GM23338 (cell line): ENCODE results near the gene ZBTB49. TPM values are rescaled to one million over a fixed set of nuclear protein-coding genes. Genes with fewer than 3 reads are reported as not detected.

Experiments used
- ATAC-seq: fragments of 200-7000 bp; cut with Tn5 transposase; 3 replicates; pipeline ENCODE4 v1.9.1; 2020
- DNase-seq: peaks from one replicate; pipeline ENCODE4 v3.0.0-alpha.2; 2015; ENCODE audit warnings: low spot score
- H2AFZ ChIP-seq: fragments of 200-600 bp; sonication (generic); 2 replicates; pipeline ENCODE4 v1.8.0; 2016; ENCODE audit warnings: antibody characterized with exemption, mild to moderate bottlenecking, moderate library complexity
- H3F3A ChIP-seq: fragments of 200-600 bp; sonication (generic); replicated peaks from 2 replicates; pipeline ENCODE4 v1.8.0; 2017; ENCODE audit warnings: antibody characterized with exemption, mixed run types, low read depth
- H3K27ac ChIP-seq: fragments of 200-600 bp; sonication (generic); 2 replicates; pipeline ENCODE4 v1.6.1; 2016; ENCODE audit warnings: low read depth
- H3K27me3 ChIP-seq: fragments of 200-600 bp; sonication (generic); 2 replicates; pipeline ENCODE4 v1.8.0; 2016; ENCODE audit warnings: mild to moderate bottlenecking, mixed run types, moderate library complexity; ENCODE audit not compliant: insufficient read depth
- H3K36me3 ChIP-seq: fragments of 200-600 bp; sonication (generic); 2 replicates; pipeline ENCODE4 v1.8.0; 2016; ENCODE audit warnings: mild to moderate bottlenecking; ENCODE audit not compliant: insufficient read depth
- H3K4me1 ChIP-seq: fragments of 200-600 bp; sonication (generic); 2 replicates; pipeline ENCODE4 v1.8.0; 2016; ENCODE audit warnings: mild to moderate bottlenecking, moderate library complexity; ENCODE audit not compliant: insufficient read depth
- H3K4me2 ChIP-seq: fragments of 200-600 bp; sonication (generic); 2 replicates; pipeline ENCODE4 v1.7.1; 2017; ENCODE audit warnings: mixed run types
- H3K4me3 ChIP-seq: fragments of 200-600 bp; sonication (generic); 2 replicates; pipeline ENCODE4 v1.6.1; 2016; ENCODE audit warnings: mixed run types
- H3K79me2 ChIP-seq: fragments of 200-600 bp; sonication (generic); replicated peaks from 2 replicates; pipeline ENCODE4 v1.8.0; 2017; ENCODE audit warnings: mild to moderate bottlenecking; ENCODE audit not compliant: insufficient read depth
- H3K9me2 ChIP-seq: fragments of 200-600 bp; sonication (generic); 2 replicates; pipeline ENCODE4 v1.8.0; 2017; ENCODE audit not compliant: insufficient read depth
- H4K20me1 ChIP-seq: fragments of 200-600 bp; sonication (generic); replicated peaks from 2 replicates; pipeline ENCODE4 v1.8.0; 2017; ENCODE audit warnings: mild to moderate bottlenecking; ENCODE audit not compliant: insufficient read depth
- H3K27ac Mint-ChIP-seq: 2 replicates; pipeline ENCODE4 v1.8.0; 2020; ENCODE audit warnings: inconsistent platforms, mild to moderate bottlenecking, moderate library complexity, mixed read lengths
- H3K27me3 Mint-ChIP-seq: 3 replicates; pipeline ENCODE4 v1.8.0; 2022; ENCODE audit warnings: low read depth, mild to moderate bottlenecking, moderate library complexity, mixed read lengths, inconsistent platforms; ENCODE audit not compliant: insufficient read depth, poor library complexity
- H3K36me3 Mint-ChIP-seq: 3 replicates; pipeline ENCODE4 v1.8.0; 2021; ENCODE audit warnings: low read depth, mild to moderate bottlenecking, inconsistent platforms, moderate library complexity, mixed read lengths
- H3K4me1 Mint-ChIP-seq: 3 replicates; pipeline ENCODE4 v1.8.0; 2020; ENCODE audit warnings: mild to moderate bottlenecking, inconsistent platforms, mixed read lengths
- H3K4me3 Mint-ChIP-seq: 3 replicates; pipeline ENCODE4 v1.8.0; 2021; ENCODE audit warnings: moderate library complexity, mild to moderate bottlenecking, inconsistent platforms, mixed read lengths
- H3K9me3 Mint-ChIP-seq: 3 replicates; pipeline ENCODE4 v1.8.0; 2020; ENCODE audit warnings: moderate library complexity, mild to moderate bottlenecking, inconsistent platforms, mixed read lengths
- CREB1 ChIP-seq: fragments of 250-450 bp; sonication (Bioruptor Pico); IDR thresholded peaks from 2 replicates; pipeline ENCODE4 v1.5.0; 2020; ENCODE audit warnings: low read depth, mild to moderate bottlenecking, moderate library complexity
- CTCF ChIP-seq, 2 experiments: fragments of 200-600 bp in 1 of 2; sonication (generic) in 1 of 2; conservative IDR thresholded peaks; 2 replicates each; pipeline versions ENCODE4 v1.5.1 to v1.6.1; 2016 to 2017; ENCODE audit warnings: antibody characterized with exemption in 2 of 2, low read depth in 2 of 2, mild to moderate bottlenecking in 2 of 2, moderate library complexity in 1 of 2
- ETS1 ChIP-seq: IDR thresholded peaks from 2 replicates; pipeline ENCODE4 v1.6.1; 2016; ENCODE audit warnings: antibody characterized with exemption
- EZH2 ChIP-seq: fragments of 200-600 bp; sonication (generic); IDR thresholded peaks from one replicate; pipeline ENCODE4 v1.8.0; 2017; ENCODE audit warnings: antibody characterized with exemption, mild to moderate bottlenecking, low read depth; ENCODE audit not compliant: unreplicated experiment
- EZH2phosphoT487 ChIP-seq: fragments of 200-600 bp; sonication (generic); IDR thresholded peaks from one replicate; pipeline ENCODE4 v1.8.1; 2018; ENCODE audit warnings: antibody characterized with exemption; ENCODE audit not compliant: unreplicated experiment
- JUNB ChIP-seq: IDR thresholded peaks from one replicate; pipeline ENCODE4 v1.6.1; 2016; ENCODE audit warnings: antibody characterized with exemption; ENCODE audit not compliant: unreplicated experiment
- NANOG ChIP-seq: IDR thresholded peaks from 2 replicates; pipeline ENCODE4 v1.6.1; 2016; ENCODE audit warnings: antibody characterized with exemption, borderline replicate concordance
- POLR2AphosphoS5 ChIP-seq: IDR thresholded peaks from 2 replicates; pipeline ENCODE4 v1.6.1; 2016; ENCODE audit warnings: antibody characterized with exemption, low read depth
- STAT1 ChIP-seq: IDR thresholded peaks from one replicate; pipeline ENCODE4 v1.6.1; 2016; ENCODE audit warnings: antibody characterized with exemption; ENCODE audit not compliant: unreplicated experiment
- ZNF114 ChIP-seq: fragments of 250-450 bp; sonication (Bioruptor Pico); IDR thresholded peaks from 2 replicates; pipeline ENCODE4 v1.5.0; 2020; ENCODE audit warnings: mild to moderate bottlenecking, moderate library complexity
- polyA plus RNA-seq: library from polyadenylated mRNA; unstranded; fragments of >200 nt; fragmentation: Nextera tagmentation; extraction: Ambion mirVana; gene quantifications from 2 replicates; pipeline ENCODE4 v1.2.1, GENCODE V29; 2016
- total RNA-seq: library from RNA; depleted of rRNA; stranded (reverse); fragments of >200 nt; shearing (Covaris generic); gene quantifications from 2 replicates; pipeline ENCODE4 v1.2.3, GENCODE V29; 2014
- TF ChIP-seq, protein P1 (sequence below): IDR thresholded peaks from one replicate; pipeline ENCODE4 v1.6.1; 2018; ENCODE audit warnings: antibody characterized with exemption; ENCODE audit not compliant: unreplicated experiment
- TF ChIP-seq, protein P2 (sequence below): fragments of 250-450 bp; sonication (Bioruptor Pico); IDR thresholded peaks from 2 replicates; pipeline ENCODE4 v1.5.0; 2020; ENCODE audit warnings: mild to moderate bottlenecking, moderate library complexity

The ZBTB49 gene
- total and polyA plus RNA-seq, 2 experiments from 2014 or later = 4.1 to 6.0 TPM

DNA sequence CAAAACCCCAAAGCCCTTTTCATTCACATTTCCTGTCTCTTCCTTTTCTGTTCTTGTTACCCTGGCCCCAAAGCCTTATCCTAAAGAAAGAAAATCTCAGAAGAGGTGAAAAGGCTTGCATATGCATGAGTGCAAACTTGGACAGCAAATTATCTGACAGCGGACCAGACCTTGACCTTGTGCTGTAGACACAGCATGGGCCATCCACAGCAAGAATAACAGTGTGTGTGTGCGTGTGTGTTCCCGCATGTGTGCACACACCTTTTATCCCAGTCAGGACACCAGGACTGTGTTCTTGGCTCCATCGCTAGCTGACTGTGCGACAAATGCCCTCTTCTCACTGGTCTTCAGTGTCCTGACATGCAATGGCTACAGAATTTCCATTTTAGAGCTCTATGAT is 35.3 kb downstream of the ZBTB49 start:
- Mint-ChIP-seq H3K27me3 (peaks cover 5% of the 10 kb centered on the region), H3K4me1 (peaks cover 14% of the 10 kb centered on the region), H3K27ac (no peak overlapping the region), H3K4me3 (no peak overlapping the region), H3K36me3 (peaks cover 20% of the 10 kb centered on the region), H3K9me3 (no peaks in the 10 kb centered on the region)
- Histone ChIP-seq H4K20me1 (no peaks in the 10 kb centered on the region; the same call in 1 of the 2 replicates), H3K4me3 (no peak overlapping the region), H3K27ac (no peak overlapping the region), H2AFZ (no peak overlapping the region), H3K36me3 (no peaks in the 10 kb centered on the region), H3K79me2 (no peaks in the 10 kb centered on the region), H3K27me3 (no peaks in the 10 kb centered on the region), H3K4me2 (no peak overlapping the region), H3F3A (0 out of 2 replicates have a peak, but pooled peaks cover 3% of the 10 kb centered on the region), H3K9me2 (no peaks in the 10 kb centered on the region), H3K4me1 (0 out of 2 replicates have a peak, but pooled peaks cover 4% of the 10 kb centered on the region)
- TF ChIP-seq, protein P1, sequence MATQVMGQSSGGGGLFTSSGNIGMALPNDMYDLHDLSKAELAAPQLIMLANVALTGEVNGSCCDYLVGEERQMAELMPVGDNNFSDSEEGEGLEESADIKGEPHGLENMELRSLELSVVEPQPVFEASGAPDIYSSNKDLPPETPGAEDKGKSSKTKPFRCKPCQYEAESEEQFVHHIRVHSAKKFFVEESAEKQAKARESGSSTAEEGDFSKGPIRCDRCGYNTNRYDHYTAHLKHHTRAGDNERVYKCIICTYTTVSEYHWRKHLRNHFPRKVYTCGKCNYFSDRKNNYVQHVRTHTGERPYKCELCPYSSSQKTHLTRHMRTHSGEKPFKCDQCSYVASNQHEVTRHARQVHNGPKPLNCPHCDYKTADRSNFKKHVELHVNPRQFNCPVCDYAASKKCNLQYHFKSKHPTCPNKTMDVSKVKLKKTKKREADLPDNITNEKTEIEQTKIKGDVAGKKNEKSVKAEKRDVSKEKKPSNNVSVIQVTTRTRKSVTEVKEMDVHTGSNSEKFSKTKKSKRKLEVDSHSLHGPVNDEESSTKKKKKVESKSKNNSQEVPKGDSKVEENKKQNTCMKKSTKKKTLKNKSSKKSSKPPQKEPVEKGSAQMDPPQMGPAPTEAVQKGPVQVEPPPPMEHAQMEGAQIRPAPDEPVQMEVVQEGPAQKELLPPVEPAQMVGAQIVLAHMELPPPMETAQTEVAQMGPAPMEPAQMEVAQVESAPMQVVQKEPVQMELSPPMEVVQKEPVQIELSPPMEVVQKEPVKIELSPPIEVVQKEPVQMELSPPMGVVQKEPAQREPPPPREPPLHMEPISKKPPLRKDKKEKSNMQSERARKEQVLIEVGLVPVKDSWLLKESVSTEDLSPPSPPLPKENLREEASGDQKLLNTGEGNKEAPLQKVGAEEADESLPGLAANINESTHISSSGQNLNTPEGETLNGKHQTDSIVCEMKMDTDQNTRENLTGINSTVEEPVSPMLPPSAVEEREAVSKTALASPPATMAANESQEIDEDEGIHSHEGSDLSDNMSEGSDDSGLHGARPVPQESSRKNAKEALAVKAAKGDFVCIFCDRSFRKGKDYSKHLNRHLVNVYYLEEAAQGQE = no peak
- no peak for TF ChIP-seq EZH2phosphoT487
- no peak for TF ChIP-seq STAT1
- TF ChIP-seq POLR2AphosphoS5 = no peak
- TF ChIP-seq ETS1 = no peak
- no peak for TF ChIP-seq EZH2
- TF ChIP-seq NANOG = no peak
- no peak for TF ChIP-seq CTCF (conservative IDR thresholded peaks at IDR 0.05; ENCODE audit: low read depth in 2 of 2)
- TF ChIP-seq, protein P2, sequence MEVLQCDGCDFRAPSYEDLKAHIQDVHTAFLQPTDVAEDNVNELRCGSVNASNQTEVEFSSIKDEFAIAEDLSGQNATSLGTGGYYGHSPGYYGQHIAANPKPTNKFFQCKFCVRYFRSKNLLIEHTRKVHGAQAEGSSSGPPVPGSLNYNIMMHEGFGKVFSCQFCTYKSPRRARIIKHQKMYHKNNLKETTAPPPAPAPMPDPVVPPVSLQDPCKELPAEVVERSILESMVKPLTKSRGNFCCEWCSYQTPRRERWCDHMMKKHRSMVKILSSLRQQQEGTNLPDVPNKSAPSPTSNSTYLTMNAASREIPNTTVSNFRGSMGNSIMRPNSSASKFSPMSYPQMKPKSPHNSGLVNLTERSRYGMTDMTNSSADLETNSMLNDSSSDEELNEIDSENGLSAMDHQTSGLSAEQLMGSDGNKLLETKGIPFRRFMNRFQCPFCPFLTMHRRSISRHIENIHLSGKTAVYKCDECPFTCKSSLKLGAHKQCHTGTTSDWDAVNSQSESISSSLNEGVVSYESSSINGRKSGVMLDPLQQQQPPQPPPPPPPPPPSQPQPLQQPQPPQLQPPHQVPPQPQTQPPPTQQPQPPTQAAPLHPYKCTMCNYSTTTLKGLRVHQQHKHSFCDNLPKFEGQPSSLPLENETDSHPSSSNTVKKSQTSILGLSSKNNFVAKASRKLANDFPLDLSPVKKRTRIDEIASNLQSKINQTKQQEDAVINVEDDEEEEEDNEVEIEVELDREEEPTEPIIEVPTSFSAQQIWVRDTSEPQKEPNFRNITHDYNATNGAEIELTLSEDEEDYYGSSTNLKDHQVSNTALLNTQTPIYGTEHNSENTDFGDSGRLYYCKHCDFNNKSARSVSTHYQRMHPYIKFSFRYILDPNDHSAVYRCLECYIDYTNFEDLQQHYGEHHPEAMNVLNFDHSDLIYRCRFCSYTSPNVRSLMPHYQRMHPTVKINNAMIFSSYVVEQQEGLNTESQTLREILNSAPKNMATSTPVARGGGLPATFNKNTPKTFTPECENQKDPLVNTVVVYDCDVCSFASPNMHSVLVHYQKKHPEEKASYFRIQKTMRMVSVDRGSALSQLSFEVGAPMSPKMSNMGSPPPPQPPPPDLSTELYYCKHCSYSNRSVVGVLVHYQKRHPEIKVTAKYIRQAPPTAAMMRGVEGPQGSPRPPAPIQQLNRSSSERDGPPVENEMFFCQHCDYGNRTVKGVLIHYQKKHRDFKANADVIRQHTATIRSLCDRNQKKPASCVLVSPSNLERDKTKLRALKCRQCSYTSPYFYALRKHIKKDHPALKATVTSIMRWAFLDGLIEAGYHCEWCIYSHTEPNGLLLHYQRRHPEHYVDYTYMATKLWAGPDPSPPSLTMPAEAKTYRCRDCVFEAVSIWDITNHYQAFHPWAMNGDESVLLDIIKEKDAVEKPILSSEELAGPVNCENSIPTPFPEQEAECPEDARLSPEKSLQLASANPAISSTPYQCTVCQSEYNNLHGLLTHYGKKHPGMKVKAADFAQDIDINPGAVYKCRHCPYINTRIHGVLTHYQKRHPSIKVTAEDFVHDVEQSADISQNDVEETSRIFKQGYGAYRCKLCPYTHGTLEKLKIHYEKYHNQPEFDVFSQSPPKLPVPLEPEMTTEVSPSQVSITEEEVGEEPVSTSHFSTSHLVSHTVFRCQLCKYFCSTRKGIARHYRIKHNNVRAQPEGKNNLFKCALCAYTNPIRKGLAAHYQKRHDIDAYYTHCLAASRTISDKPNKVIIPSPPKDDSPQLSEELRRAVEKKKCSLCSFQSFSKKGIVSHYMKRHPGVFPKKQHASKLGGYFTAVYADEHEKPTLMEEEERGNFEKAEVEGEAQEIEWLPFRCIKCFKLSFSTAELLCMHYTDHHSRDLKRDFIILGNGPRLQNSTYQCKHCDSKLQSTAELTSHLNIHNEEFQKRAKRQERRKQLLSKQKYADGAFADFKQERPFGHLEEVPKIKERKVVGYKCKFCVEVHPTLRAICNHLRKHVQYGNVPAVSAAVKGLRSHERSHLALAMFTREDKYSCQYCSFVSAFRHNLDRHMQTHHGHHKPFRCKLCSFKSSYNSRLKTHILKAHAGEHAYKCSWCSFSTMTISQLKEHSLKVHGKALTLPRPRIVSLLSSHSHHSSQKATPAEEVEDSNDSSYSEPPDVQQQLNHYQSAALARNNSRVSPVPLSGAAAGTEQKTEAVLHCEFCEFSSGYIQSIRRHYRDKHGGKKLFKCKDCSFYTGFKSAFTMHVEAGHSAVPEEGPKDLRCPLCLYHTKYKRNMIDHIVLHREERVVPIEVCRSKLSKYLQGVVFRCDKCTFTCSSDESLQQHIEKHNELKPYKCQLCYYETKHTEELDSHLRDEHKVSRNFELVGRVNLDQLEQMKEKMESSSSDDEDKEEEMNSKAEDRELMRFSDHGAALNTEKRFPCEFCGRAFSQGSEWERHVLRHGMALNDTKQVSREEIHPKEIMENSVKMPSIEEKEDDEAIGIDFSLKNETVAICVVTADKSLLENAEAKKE (CRISPR knock-in tag) = no peak
- no peak for TF ChIP-seq CREB1
- TF ChIP-seq ZNF114 (CRISPR knock-in tag) = no peak
- no peak for TF ChIP-seq JUNB
- DNase-seq = no peak
- ATAC-seq = no peak
